Type B pancreatic cell (in vitro differentiated cells): Measurements from ENCODE around the gene KMT2B. TPM values are rescaled to one million over a fixed set of nuclear protein-coding genes. Genes with fewer than 3 reads are reported as not detected.
A peak's percentile ranks its signal among the peaks of the same experiment; 100 is the strongest.

Source experiments
- DNase-seq: peaks from one replicate; pipeline ENCODE4 v3.0.0; 2021; ENCODE audit warnings: mixed read lengths; ENCODE audit not compliant: unreplicated experiment; ENCODE audit errors: extremely low spot score
- H3K27ac Mint-ChIP-seq: 2 replicates; pipeline ENCODE4 v1.8.0; 2021; ENCODE audit warnings: mild to moderate bottlenecking, mixed read lengths
- H3K27me3 Mint-ChIP-seq: 2 replicates; pipeline ENCODE4 v1.8.0; 2021; ENCODE audit warnings: mixed read lengths
- H3K36me3 Mint-ChIP-seq: 2 replicates; pipeline ENCODE4 v1.8.0; 2021; ENCODE audit warnings: mixed read lengths
- H3K4me1 Mint-ChIP-seq: one replicate; pipeline ENCODE4 v1.8.0; 2021; ENCODE audit warnings: mixed read lengths; ENCODE audit not compliant: unreplicated experiment
- H3K4me3 Mint-ChIP-seq: 2 replicates; pipeline ENCODE4 v1.8.0; 2021; ENCODE audit warnings: mild to moderate bottlenecking, mixed read lengths
- H3K9me3 Mint-ChIP-seq: 2 replicates; pipeline ENCODE4 v1.8.0; 2021; ENCODE audit warnings: mixed read lengths
- total RNA-seq: library from RNA; stranded (reverse); gene quantifications from 2 replicates; pipeline ENCODE4 v1.2.1, GENCODE V29; 2021; ENCODE audit warnings: low replicate concordance
- TF ChIP-seq, protein P1 (sequence below): fragments of 200-600 bp; sonication (generic); conservative IDR thresholded peaks from 2 replicates; pipeline ENCODE4 v1.5.0; 2021; ENCODE audit warnings: antibody characterized with exemption, mild to moderate bottlenecking

Gene KMT2B
- total RNA-seq, 1 donor from 2014 or later = 55.4 TPM

DNA sequence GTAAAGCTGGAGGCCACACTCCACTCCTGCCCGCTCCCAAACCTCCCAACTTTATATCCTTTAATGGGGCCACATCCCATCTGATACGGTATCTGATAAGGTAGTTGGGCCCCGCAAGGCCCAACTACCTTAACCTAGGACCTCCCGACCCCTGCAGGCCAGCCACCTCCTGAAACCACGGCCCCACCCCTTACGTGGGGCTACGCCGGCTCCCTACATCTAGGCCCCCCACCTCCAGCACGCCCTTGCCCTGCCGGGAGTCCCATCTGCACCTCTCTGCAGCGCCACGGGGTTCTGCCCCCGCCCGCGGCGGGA lies 22.3 kb downstream of the KMT2B start:
- peak overlapping the region; percentile 82 for H3K27ac Mint-ChIP-seq
- H3K27me3 Mint-ChIP-seq = no peaks in the 10 kb centered on the region
- peak overlapping the region; percentile 90 for H3K4me3 Mint-ChIP-seq

DNA sequence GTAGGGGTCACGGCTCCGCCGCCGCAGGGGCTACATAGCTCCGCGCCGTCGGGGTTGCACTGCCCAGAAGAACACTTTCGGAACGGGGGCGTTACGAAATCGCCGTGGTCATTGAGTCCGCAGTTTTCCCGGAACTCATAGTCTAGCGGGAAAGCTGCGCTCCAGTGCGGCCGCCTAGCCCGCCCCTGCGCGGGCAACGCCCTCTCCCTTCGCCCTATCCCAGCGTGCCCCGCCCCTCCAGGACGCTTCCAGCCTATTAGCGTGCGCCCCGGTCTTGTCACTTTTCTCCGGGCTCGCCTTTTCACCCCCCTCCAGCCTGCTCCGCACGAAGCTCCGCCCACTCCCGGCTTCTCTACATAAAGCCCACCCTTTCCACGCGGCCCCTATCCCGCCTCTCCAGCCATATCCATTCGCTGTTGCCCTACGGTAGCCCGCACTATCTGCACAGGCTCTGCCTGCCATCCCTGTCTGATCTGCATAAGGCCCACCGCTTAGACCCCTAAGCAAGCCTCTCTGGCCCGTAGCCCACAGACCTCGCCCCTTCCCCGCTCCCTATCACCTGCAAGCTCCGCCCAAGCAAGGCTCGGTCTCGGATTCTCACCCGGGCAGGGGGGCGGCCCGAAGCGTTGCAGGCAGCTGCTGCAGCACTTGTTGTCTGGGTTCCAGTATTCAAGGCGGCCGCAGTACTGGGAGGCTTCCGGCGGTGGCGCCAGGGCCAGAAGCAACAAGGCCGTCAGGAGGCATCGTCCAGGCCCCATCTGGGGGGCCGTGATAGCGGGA lies 22.8 kb downstream of the KMT2B start:
- Mint-ChIP-seq H3K4me3 (peak overlapping the region; percentile 90), H3K27me3 (no peaks in the 10 kb centered on the region), H3K36me3 (peaks cover 4% of the 10 kb centered on the region), H3K9me3 (no peaks in the 10 kb centered on the region), H3K27ac (peak overlapping the region; percentile 82), H3K4me1 (peaks cover 13% of the 10 kb centered on the region)
- TF ChIP-seq, protein P1, sequence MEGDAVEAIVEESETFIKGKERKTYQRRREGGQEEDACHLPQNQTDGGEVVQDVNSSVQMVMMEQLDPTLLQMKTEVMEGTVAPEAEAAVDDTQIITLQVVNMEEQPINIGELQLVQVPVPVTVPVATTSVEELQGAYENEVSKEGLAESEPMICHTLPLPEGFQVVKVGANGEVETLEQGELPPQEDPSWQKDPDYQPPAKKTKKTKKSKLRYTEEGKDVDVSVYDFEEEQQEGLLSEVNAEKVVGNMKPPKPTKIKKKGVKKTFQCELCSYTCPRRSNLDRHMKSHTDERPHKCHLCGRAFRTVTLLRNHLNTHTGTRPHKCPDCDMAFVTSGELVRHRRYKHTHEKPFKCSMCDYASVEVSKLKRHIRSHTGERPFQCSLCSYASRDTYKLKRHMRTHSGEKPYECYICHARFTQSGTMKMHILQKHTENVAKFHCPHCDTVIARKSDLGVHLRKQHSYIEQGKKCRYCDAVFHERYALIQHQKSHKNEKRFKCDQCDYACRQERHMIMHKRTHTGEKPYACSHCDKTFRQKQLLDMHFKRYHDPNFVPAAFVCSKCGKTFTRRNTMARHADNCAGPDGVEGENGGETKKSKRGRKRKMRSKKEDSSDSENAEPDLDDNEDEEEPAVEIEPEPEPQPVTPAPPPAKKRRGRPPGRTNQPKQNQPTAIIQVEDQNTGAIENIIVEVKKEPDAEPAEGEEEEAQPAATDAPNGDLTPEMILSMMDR = no peak
- DNase-seq = peak; percentile 98

More for the DNA sequence above, 22.3 kb downstream of the KMT2B start:
- peaks cover 8% of the 10 kb centered on the region for H3K4me1 Mint-ChIP-seq
- H3K36me3 Mint-ChIP-seq = peaks cover 4% of the 10 kb centered on the region
- TF ChIP-seq, protein P1 = no peak
- DNase-seq = no peak
- no peaks in the 10 kb centered on the region for H3K9me3 Mint-ChIP-seq

DNA sequence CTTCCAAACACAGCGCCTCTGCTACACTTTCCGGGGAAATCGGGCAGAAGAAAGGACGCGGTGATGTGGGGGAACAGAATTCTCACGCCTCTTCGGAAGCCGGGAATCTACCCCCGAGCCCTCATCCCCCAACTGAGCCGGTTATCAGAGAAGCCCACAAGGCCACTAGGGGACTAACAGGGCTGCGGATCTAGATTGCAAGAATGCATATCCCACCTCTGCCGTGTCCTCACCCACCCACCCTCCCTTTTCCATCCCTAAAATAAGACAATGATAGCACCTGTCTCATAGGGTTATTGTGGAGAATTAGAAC lies 23.4 kb downstream of the KMT2B start:
- H3K27ac Mint-ChIP-seq = peak overlapping the region; percentile 82
- H3K27me3 Mint-ChIP-seq = no peaks in the 10 kb centered on the region
- H3K4me3 Mint-ChIP-seq = peak overlapping the region; percentile 90
- peaks cover 4% of the 10 kb centered on the region for H3K36me3 Mint-ChIP-seq
- TF ChIP-seq, protein P1 = peak; percentile 62
- no peaks in the 10 kb centered on the region for H3K9me3 Mint-ChIP-seq
- DNase-seq = no peak
- peaks cover 14% of the 10 kb centered on the region for H3K4me1 Mint-ChIP-seq

DNA sequence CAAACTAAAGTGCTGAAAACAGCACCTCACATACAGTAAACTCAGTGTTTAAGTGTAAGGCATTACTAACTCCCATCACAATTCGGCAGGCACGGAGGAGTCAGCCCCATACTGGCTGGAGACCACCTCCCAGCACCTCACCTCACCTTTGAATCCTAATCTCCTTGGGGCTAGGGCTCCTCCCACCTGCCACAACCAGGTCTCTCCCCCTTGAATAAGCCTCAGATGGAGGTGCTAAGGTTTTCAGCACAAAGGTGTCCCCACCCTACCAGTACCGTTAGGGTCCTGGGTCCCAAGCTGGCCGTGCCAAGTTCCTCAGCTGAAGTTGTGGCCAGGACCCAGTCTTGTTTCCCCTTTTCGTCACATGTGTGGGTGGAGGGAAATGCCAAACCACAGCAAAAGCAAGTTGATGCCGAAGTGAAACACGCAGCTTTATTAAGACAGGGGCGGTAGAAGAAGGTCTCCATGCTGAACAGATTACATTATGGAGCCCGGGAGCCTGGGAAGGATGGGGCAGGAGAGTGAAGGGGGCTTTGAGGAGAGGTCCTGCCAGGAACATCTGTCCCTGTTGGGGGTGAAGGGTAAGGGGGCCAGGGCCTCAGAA lies 24.4 kb downstream of the KMT2B start, which contains the start of gene IGFLR1:
Gene IGFLR1, minus strand, starts transcription at position 332 of the 604 bp plus-strand sequence. CDS start 1,272 bp downstream, outside the sequence.
- peak within 1 kb of the TSS; percentile 55 for H3K4me3 Mint-ChIP-seq
- TF ChIP-seq, protein P1 = no peak
- H3K27ac Mint-ChIP-seq = peak within 1 kb of the TSS; percentile 53
- DNase-seq = no peak
- no peaks in the 10 kb centered on the region for H3K27me3 Mint-ChIP-seq
- H3K36me3 Mint-ChIP-seq = peaks cover 4% of the 10 kb centered on the region
- H3K9me3 Mint-ChIP-seq = no peaks in the 10 kb centered on the region
- peaks cover 16% of the 10 kb centered on the region for H3K4me1 Mint-ChIP-seq

GRCh38 chr19:35743640-35744429 lies 26.0 kb downstream of the KMT2B start:
- H3K4me3 Mint-ChIP-seq = peak overlapping the region; percentile 99
- no peak for DNase-seq
- peak overlapping the region; percentile 100 for H3K27ac Mint-ChIP-seq
- H3K36me3 Mint-ChIP-seq = peaks cover under 1% of the 10 kb centered on the region
- no peaks in the 10 kb centered on the region for H3K9me3 Mint-ChIP-seq
- peaks cover 26% of the 10 kb centered on the region for H3K4me1 Mint-ChIP-seq
- H3K27me3 Mint-ChIP-seq = no peaks in the 10 kb centered on the region
- TF ChIP-seq, protein P1 = no peak
